ENCODE measurements around the gene SUMF1. TPM values are rescaled to one million over a fixed set of nuclear protein-coding genes. Genes with fewer than 3 reads are reported as not detected.
"Not testable (repeated sequence)": the region's sequence is repeated elsewhere in the genome, so short reads cannot be mapped to it uniquely, and the experiment has no call there.

The SUMF1 gene
- total RNA-seq, 1 experiment from 2014 or later, result 26.6 TPM

DNA sequence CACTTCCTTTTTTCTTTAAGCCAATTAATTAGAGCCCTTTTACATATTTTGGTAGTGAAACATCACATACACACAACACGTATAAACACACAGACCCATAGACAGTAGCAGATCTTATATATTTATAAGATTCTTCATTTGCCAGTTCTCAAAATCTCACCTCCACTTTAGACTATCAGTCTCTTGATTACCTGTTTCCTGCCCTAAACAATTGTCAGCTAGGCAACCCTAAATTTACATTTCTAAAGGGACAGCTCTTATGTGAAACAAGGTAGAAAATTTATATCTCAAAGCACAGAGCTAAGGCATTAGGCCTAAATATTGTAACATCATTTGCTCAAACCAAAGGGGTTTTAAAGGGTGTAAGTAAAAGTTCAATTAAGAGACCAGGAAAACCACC, 135.0 kb downstream of the SUMF1 start (continued):
- TF ChIP-seq, protein P1, sequence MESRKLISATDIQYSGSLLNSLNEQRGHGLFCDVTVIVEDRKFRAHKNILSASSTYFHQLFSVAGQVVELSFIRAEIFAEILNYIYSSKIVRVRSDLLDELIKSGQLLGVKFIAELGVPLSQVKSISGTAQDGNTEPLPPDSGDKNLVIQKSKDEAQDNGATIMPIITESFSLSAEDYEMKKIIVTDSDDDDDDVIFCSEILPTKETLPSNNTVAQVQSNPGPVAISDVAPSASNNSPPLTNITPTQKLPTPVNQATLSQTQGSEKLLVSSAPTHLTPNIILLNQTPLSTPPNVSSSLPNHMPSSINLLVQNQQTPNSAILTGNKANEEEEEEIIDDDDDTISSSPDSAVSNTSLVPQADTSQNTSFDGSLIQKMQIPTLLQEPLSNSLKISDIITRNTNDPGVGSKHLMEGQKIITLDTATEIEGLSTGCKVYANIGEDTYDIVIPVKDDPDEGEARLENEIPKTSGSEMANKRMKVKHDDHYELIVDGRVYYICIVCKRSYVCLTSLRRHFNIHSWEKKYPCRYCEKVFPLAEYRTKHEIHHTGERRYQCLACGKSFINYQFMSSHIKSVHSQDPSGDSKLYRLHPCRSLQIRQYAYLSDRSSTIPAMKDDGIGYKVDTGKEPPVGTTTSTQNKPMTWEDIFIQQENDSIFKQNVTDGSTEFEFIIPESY (IDR thresholded peaks at IDR 0.05; ENCODE audit: extremely low read depth, insufficient replicate concordance, low read length), result no peak
- TF ChIP-seq SIN3A (IDR thresholded peaks at IDR 0.05; ENCODE audit: low read depth) (no peak), SRF (IDR thresholded peaks at IDR 0.05; ENCODE audit: low read depth) (no peak)

DNA sequence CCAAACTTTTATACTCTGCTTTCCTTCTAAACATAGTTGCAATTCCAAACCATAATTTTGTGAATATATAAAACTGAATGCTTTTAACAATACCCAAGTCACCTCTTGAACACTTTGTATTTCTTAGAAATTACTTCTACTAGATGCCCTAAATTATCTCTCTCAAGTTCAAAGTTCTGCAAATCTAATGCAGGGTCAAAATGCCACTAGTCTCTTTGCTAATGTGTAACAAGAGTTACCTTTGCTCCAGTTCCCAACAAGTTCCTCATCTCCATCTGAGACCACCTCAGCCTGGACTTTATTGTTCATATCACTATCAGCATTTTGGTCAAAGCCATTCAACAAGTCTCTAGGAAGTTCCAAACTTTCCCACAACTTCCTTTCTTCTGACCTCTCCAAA, 137.3 kb downstream of the SUMF1 start:
- H3K27me3 ChIP-seq (ENCODE audit: insufficient read depth, low read length); H3K27ac ChIP-seq (ENCODE audit: low read depth, low read length); H2AFZ ChIP-seq (ENCODE audit: low read depth, low read length, poor library complexity, severe bottlenecking); ATAC-seq; H3K36me3 ChIP-seq (ENCODE audit: control insufficient read depth in 1 of 2, insufficient read depth in 2 of 2, low read length in 2 of 2); H3K4me3 ChIP-seq (replicated peaks in 1 of 2; ENCODE audit: low read depth in 1 of 2, low read length in 2 of 2); H3K9me3 ChIP-seq (ENCODE audit: control insufficient read depth in 1 of 2, insufficient read depth in 1 of 2, low read depth in 1 of 2, low read length in 2 of 2); DNase-seq (ENCODE audit: low read depth, low spot score); CTCF ChIA-PET; H3K9ac ChIP-seq (ENCODE audit: low read length); H3K4me2 ChIP-seq (ENCODE audit: low read length); H3K4me1 ChIP-seq (ENCODE audit: control insufficient read depth in 1 of 2, insufficient read depth in 2 of 2, low read length in 2 of 2); H4K20me1 ChIP-seq (ENCODE audit: insufficient read depth); BruUV-seq (replicated peaks); H3K79me2 ChIP-seq (ENCODE audit: insufficient read depth, low read length); H3K9me2 ChIP-seq (ENCODE audit: insufficient read depth); RAD21 ChIA-PET (ENCODE audit: low non-redundant PET in 1 of 2, low total read pairs in 2 of 2, uncharacterized antibody in 2 of 2, unreplicated experiment in 2 of 2); POLR2A ChIA-PET: not testable (repeated sequence)
- intact Hi-C loops (cut with micrococcal nuclease), result loop anchor here (5.0 kb wide), 1 partner anchor 302 kb away; no protein-coding TSS in a partner anchor

DNA sequence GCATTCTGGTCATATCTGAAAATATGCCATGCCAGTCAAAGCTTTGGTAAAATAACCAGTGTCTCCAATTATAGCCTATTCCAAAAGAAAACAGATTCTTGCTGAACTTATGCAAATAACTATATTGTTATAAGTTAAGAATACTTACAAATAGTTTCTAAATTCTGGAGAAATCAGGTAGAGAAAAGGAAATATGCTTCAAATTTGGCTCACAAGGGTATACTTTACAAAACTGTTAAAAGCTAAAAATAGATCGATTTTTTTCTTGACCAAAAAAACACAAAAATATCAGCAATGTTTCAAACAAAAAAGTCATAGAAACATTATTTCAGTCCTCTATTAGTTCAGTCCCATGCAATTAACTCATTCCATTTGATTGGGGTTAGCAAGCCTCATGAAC, 140.2 kb downstream of the SUMF1 start:
- no peaks in the 10 kb centered on the region for H3K79me2 ChIP-seq (ENCODE audit: insufficient read depth, low read length)
- H3K4me1 ChIP-seq (ENCODE audit: control insufficient read depth in 1 of 2, insufficient read depth in 2 of 2, low read length in 2 of 2), result no peaks in the 10 kb centered on the region
- no peaks in the 10 kb centered on the region for H3K27me3 ChIP-seq (ENCODE audit: insufficient read depth, low read length)
- BruUV-seq (replicated peaks), result no TSS peak
- H3K4me3 ChIP-seq (replicated peaks in 1 of 2; ENCODE audit: low read depth in 1 of 2, low read length in 2 of 2), result no peak overlapping the region
- POLR2A ChIA-PET, result no interaction called here
- TF ChIP-seq ZFX (IDR thresholded peaks at IDR 0.05), result no peak
- TF ChIP-seq, protein P2, sequence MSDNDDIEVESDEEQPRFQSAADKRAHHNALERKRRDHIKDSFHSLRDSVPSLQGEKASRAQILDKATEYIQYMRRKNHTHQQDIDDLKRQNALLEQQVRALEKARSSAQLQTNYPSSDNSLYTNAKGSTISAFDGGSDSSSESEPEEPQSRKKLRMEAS (IDR thresholded peaks at IDR 0.05), result no peak
- TF ChIP-seq, protein P1 (IDR thresholded peaks at IDR 0.05; ENCODE audit: extremely low read depth, insufficient replicate concordance, low read length), result no peak
- no peak for TF ChIP-seq POLR2A (IDR thresholded peaks at IDR 0.05; ENCODE audit: borderline replicate concordance, extremely low read depth, insufficient read depth, insufficient read length)
- no peak for TF ChIP-seq CEBPB (IDR thresholded peaks at IDR 0.05; ENCODE audit: low read depth)
- no peak for TF ChIP-seq FOSL1 (IDR thresholded peaks at IDR 0.05; ENCODE audit: low read depth)
- no peak for TF ChIP-seq RAD21 (IDR thresholded peaks at IDR 0.05; ENCODE audit: low read depth)
- TF ChIP-seq SRF (IDR thresholded peaks at IDR 0.05; ENCODE audit: low read depth), result no peak
- RAD21 ChIA-PET (ENCODE audit: low non-redundant PET in 1 of 2, low total read pairs in 2 of 2, uncharacterized antibody in 2 of 2, unreplicated experiment in 2 of 2), result no interaction called here
- H4K20me1 ChIP-seq (ENCODE audit: insufficient read depth), result no peaks in the 10 kb centered on the region
- H3K9ac ChIP-seq (ENCODE audit: low read length), result no peak overlapping the region
- intact Hi-C loops (cut with micrococcal nuclease), result no loop called here
- no peaks in the 10 kb centered on the region for H3K36me3 ChIP-seq (ENCODE audit: control insufficient read depth in 1 of 2, insufficient read depth in 2 of 2, low read length in 2 of 2)
- CTCF ChIA-PET, result interaction anchor here (1.2 kb wide), 1 partner anchor 307 kb away, joined by 3 read pairs; no protein-coding TSS in a partner anchor
- DNase-seq (ENCODE audit: low read depth, low spot score) (no peak), ATAC-seq (no peak)
- no peak overlapping the region for H3K27ac ChIP-seq (ENCODE audit: low read depth, low read length)
- peaks cover 0 to 3% of the 10 kb centered on the region in 2 experiments; a peak in 1 of 4 replicates for H3K9me3 ChIP-seq (ENCODE audit: control insufficient read depth in 1 of 2, insufficient read depth in 1 of 2, low read depth in 1 of 2, low read length in 2 of 2)
- no peaks in the 10 kb centered on the region for H3K9me2 ChIP-seq (ENCODE audit: insufficient read depth)
- no peak overlapping the region for H2AFZ ChIP-seq (ENCODE audit: low read depth, low read length, poor library complexity, severe bottlenecking)
- H3K4me2 ChIP-seq (ENCODE audit: low read length), result no peak overlapping the region
